Fibroblast of lung (primary cell): ENCODE data around the gene ADCY4. TPM values are rescaled to one million over a fixed set of nuclear protein-coding genes. Genes with fewer than 3 reads are reported as not detected.
"Not testable (repeated sequence)": the region's sequence is repeated elsewhere in the genome, so short reads cannot be mapped to it uniquely, and the experiment has no call there.

Source experiments
- DNase-seq, 2 donors: peaks; one replicate each; pipeline versions ENCODE4 v3.0.0 to v3.0.0-alpha.2; 2010; ENCODE audit warnings: low read depth in 2 of 2
- H2AFZ ChIP-seq: 2 replicates; pipeline ENCODE4 v1.5.1; 2012; ENCODE audit warnings: low read length, control low read depth, inconsistent platforms
- H3K27ac ChIP-seq: 2 replicates; pipeline ENCODE4 v1.5.1; 2011; ENCODE audit warnings: low read length, control low read depth; ENCODE audit not compliant: insufficient read depth
- H3K27me3 ChIP-seq: 2 replicates; pipeline ENCODE4 v1.5.1; 2011; ENCODE audit warnings: mild to moderate bottlenecking, low read length; ENCODE audit not compliant: control insufficient read depth, insufficient read depth
- H3K36me3 ChIP-seq: 2 replicates; pipeline ENCODE4 v1.5.1; 2011; ENCODE audit warnings: low read length; ENCODE audit not compliant: control insufficient read depth, insufficient read depth
- H3K4me1 ChIP-seq: 2 replicates; pipeline ENCODE4 v1.5.1; 2011; ENCODE audit warnings: low read length; ENCODE audit not compliant: control insufficient read depth, insufficient read depth; ENCODE audit errors: extremely low read depth
- H3K4me2 ChIP-seq: 2 replicates; pipeline ENCODE4 v1.5.1; 2011; ENCODE audit warnings: low read length, control low read depth; ENCODE audit not compliant: insufficient read depth; ENCODE audit errors: extremely low read depth
- H3K4me3 ChIP-seq, 4 experiments: fragments of 200-600 bp in 1 of 4; sonication (generic) in 1 of 4; replicated peaks in 1 of 4; 2 replicates each; pipeline ENCODE4 v1.5.1; 2011 to 2016; ENCODE audit warnings: low read length in 4 of 4, low read depth in 3 of 4, mild to moderate bottlenecking in 3 of 4, control low read depth in 2 of 4, inconsistent platforms in 1 of 4, mixed read lengths in 1 of 4; ENCODE audit not compliant: insufficient read depth in 1 of 4; ENCODE audit errors: control extremely low read depth in 1 of 4
- H3K79me2 ChIP-seq: 2 replicates; pipeline ENCODE4 v1.5.1; 2012; ENCODE audit warnings: mild to moderate bottlenecking, low read length, inconsistent platforms; ENCODE audit not compliant: control insufficient read depth, insufficient read depth
- H3K9ac ChIP-seq: 2 replicates; pipeline ENCODE4 v1.5.1; 2011; ENCODE audit warnings: mild to moderate bottlenecking, low read length, control low read depth; ENCODE audit not compliant: insufficient read depth
- H3K9me3 ChIP-seq: 2 replicates; pipeline ENCODE4 v1.5.1; 2012; ENCODE audit warnings: low read depth, low read length; ENCODE audit not compliant: control insufficient read depth, insufficient read depth
- H4K20me1 ChIP-seq: 2 replicates; pipeline ENCODE4 v1.5.1; 2011; ENCODE audit warnings: low read length; ENCODE audit not compliant: control insufficient read depth, insufficient read depth; ENCODE audit errors: extremely low read depth
- CTCF ChIP-seq, 2 donors: IDR thresholded peaks in 1 of 2; conservative IDR thresholded peaks in 1 of 2; 1 replicate in 1 of 2; 2 replicates in 1 of 2; pipeline ENCODE4 v1.5.1; 2011 to 2012; ENCODE audit warnings: low read length in 2 of 2, control low read depth in 1 of 2, inconsistent platforms in 1 of 2, low read depth in 1 of 2, mild to moderate bottlenecking in 1 of 2
- EZH2 ChIP-seq: IDR thresholded peaks from 2 replicates; pipeline ENCODE4 v1.5.1; 2012; ENCODE audit warnings: low read length, control low read depth, mild to moderate bottlenecking; ENCODE audit errors: missing control alignments
- polyA plus RNA-seq, 2 donors: library from polyadenylated mRNA; depleted of rRNA in 1 of 2; stranded (reverse) in 1 of 2; unstranded in 1 of 2; fragments of >200 nt; gene quantifications; 2 replicates each; pipeline ENCODE4 v1.2.1, GENCODE V29; 2011 to 2012; ENCODE audit warnings: missing spikeins in 1 of 2
- total RNA-seq: library from RNA; depleted of rRNA; stranded (reverse); fragments of >200 nt; gene quantifications from 2 replicates; pipeline ENCODE4 v1.2.1, GENCODE V29; 2014

Gene ADCY4
- total and polyA plus RNA-seq, 2 donors (not counting 1 experiment from before 2014, with no cell fraction given), result 1.4 to 7.4 TPM

- Histone ChIP-seq H2AFZ (no peak overlapping the region), H3K36me3 (no peaks in the 10 kb centered on the region), H3K4me2 (no peak overlapping the region), H3K27ac (no peak overlapping the region), H3K27me3 (no peaks in the 10 kb centered on the region), H3K4me1 (peaks cover 8% of the 10 kb centered on the region), H4K20me1 (no peaks in the 10 kb centered on the region), H3K9ac (no peak overlapping the region), H3K4me3 (no peak overlapping the region), H3K9me3 (no peaks in the 10 kb centered on the region), H3K79me2 (no peaks in the 10 kb centered on the region)
- no peak for DNase-seq
- TF ChIP-seq CTCF (conservative IDR thresholded peaks at IDR 0.05 in 1 of 2, IDR thresholded peaks at IDR 0.05 in 1 of 2; ENCODE audit: low read depth in 1 of 2, low read length in 2 of 2), result no peak
- no peak for TF ChIP-seq EZH2
These were observed 20.1 kb upstream of the ADCY4 start for GRCh38 chr14:24355009-24355408.

DNA sequence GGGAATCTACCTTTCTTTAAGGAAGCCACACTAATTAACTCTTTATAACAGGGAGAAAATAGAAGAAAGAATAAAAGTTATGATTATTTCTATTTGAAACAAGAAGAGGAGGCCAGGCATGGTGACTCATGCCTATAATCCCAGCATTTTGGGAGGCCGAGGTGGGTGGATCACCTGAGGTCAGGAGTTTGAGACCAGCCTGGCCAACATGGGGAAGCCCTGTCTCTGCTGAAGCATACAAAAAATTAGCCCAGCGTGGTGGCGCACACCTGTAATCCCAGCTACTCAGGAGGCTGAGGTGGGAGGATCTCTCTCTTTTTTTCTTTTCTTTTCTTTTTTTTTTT is 19.6 kb upstream of the ADCY4 start:
- H3K27ac ChIP-seq, H4K20me1 ChIP-seq, H3K4me1 ChIP-seq, H2AFZ ChIP-seq, H3K36me3 ChIP-seq, DNase-seq, H3K79me2 ChIP-seq, H3K9me3 ChIP-seq, H3K27me3 ChIP-seq, H3K4me3 ChIP-seq, H3K9ac ChIP-seq: not testable (repeated sequence)
- peak overlapping the region; percentile 8 for H3K4me2 ChIP-seq

DNA sequence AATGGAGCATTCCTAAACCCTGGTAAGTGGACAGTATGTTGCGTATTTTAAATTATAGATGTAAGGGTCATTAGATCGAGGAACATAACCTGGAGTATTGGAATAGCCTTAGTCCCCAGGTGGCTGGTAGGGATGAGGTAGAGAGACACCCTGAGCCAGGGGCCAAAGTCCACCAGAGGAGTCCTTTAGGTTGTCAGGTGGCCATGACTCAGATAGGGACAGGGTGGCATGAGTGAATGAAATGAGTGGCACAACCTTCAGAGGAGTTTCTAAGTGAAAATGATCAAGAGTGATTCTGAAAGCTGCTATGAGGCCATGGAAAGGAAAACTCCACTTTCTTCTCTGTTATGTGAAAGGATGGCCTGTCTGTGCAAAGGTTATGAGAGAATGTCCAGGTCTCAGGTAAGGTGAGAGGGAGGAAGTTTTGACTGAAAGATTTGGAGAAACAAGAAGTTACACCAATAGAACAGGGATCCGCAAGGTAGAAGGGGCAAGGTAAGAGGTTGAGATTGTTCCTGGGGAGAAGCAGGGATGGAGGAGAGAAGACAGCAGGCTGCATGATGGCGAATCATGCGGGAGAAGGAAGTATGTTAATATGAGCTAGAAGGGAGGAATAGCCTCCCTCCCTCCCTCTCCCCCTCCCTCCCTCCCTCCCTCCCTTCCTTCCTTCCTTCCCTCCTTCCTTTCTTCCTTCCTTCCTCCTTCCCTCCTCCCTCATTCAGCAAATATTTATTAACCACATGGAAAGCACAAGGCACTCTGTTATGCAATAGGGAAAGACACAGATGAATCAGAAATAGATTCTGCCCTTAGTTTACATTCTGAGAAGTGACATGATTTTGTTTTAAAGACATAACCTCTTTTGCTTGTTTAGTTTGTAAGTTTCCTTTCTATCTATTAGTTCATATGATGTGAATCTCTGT is 18.9 kb upstream of the ADCY4 start:
- Histone ChIP-seq H3K27me3 (peaks cover 4% of the 10 kb centered on the region), H3K4me2 (peak overlapping the region; percentile 8), H4K20me1 (no peaks in the 10 kb centered on the region), H3K9me3 (no peaks in the 10 kb centered on the region), H3K79me2 (no peaks in the 10 kb centered on the region), H3K4me1 (peaks cover 8% of the 10 kb centered on the region), H3K4me3 (no peak overlapping the region), H3K27ac (no peak overlapping the region), H2AFZ (no peak overlapping the region), H3K36me3 (no peaks in the 10 kb centered on the region), H3K9ac (no peak overlapping the region)
- TF ChIP-seq CTCF (conservative IDR thresholded peaks at IDR 0.05 in 1 of 2, IDR thresholded peaks at IDR 0.05 in 1 of 2; ENCODE audit: low read depth in 1 of 2, low read length in 2 of 2) (no peak), EZH2 (no peak)
- DNase-seq, result peak; percentile 34 to 72
